Duodenal mucosa (tissue), 2 donors: Measurements from ENCODE around the gene PEX16.

ENCODE experiments used
- H3K27ac ChIP-seq: one replicate; pipeline ENCODE4 v1.7.0; 2013; ENCODE audit warnings: low read depth, low read length
- H3K27me3 ChIP-seq, 2 donors: one replicate each; pipeline ENCODE4 v1.7.0; 2013; ENCODE audit warnings: low read length in 2 of 2, control low read depth in 1 of 2; ENCODE audit not compliant: insufficient read depth in 2 of 2, control insufficient read depth in 1 of 2
- H3K36me3 ChIP-seq, 2 donors: one replicate each; pipeline ENCODE4 v1.7.0; 2013; ENCODE audit warnings: low read length in 2 of 2, control low read depth in 1 of 2; ENCODE audit not compliant: insufficient read depth in 2 of 2, control insufficient read depth in 1 of 2
- H3K4me1 ChIP-seq, 2 donors: one replicate each; pipeline ENCODE4 v1.7.0; 2013; ENCODE audit warnings: low read length in 2 of 2, control low read depth in 1 of 2; ENCODE audit not compliant: insufficient read depth in 2 of 2, control insufficient read depth in 1 of 2
- H3K4me3 ChIP-seq, 2 donors: one replicate each; pipeline ENCODE4 v1.7.0; 2013; ENCODE audit warnings: low read length in 2 of 2, low read depth in 1 of 2
- H3K9ac ChIP-seq, 2 donors: one replicate each; pipeline ENCODE4 v1.7.0; 2013; ENCODE audit warnings: low read length in 2 of 2, low read depth in 1 of 2
- H3K9me3 ChIP-seq, 2 donors: one replicate each; pipeline ENCODE4 v1.7.0; 2013; ENCODE audit warnings: low read length in 2 of 2, control low read depth in 1 of 2; ENCODE audit not compliant: control insufficient read depth in 1 of 2

PEX16 gene

GRCh38 chr11:45918331-45918941 is 759 bp upstream of the PEX16 start:
- no peaks in the 10 kb centered on the region for H3K9me3 ChIP-seq
- peaks cover 6 to 9% of the 10 kb centered on the region in 2 donors for H3K27me3 ChIP-seq
- H3K4me3 ChIP-seq: peak overlapping the region; percentile 87 to 97
- peak overlapping the region; percentile 89 for H3K9ac ChIP-seq
- H3K27ac ChIP-seq: peak overlapping the region; percentile 59
- H3K4me1 ChIP-seq: peaks cover 15 to 27% of the 10 kb centered on the region in 2 donors
- H3K36me3 ChIP-seq: peaks cover 19 to 30% of the 10 kb centered on the region in 2 donors

- no peaks in the 10 kb centered on the region for H3K27me3 ChIP-seq
- peak overlapping the region; percentile 90 for H3K27ac ChIP-seq
- peaks cover 15 to 22% of the 10 kb centered on the region in 2 donors for H3K4me1 ChIP-seq
- no peaks in the 10 kb centered on the region for H3K9me3 ChIP-seq
- H3K36me3 ChIP-seq: peaks cover 23 to 40% of the 10 kb centered on the region in 2 donors
- peak overlapping the region; percentile 87 to 97 for H3K4me3 ChIP-seq
- H3K9ac ChIP-seq: peak overlapping the region; percentile 87 to 89
Measured at GRCh38 chr11:45917286-45917622, 423 bp downstream of the PEX16 start.

GRCh38 chr11:45915446-45915845 is 2.2 kb downstream of the PEX16 start:
- Histone ChIP-seq H3K4me3 (no peak overlapping the region), H3K9ac (no peak overlapping the region), H3K27ac (no peak overlapping the region), H3K36me3 (peaks cover 27 to 54% of the 10 kb centered on the region in 2 donors), H3K27me3 (no peaks in the 10 kb centered on the region), H3K4me1 (peaks cover 15 to 16% of the 10 kb centered on the region in 2 donors), H3K9me3 (no peaks in the 10 kb centered on the region)

- Histone ChIP-seq H3K4me3 (no peak overlapping the region), H3K9ac (no peak overlapping the region), H3K36me3 (peaks cover 27 to 68% of the 10 kb centered on the region in 2 donors), H3K9me3 (no peaks in the 10 kb centered on the region), H3K27ac (no peak overlapping the region), H3K4me1 (peaks cover 15 to 16% of the 10 kb centered on the region in 2 donors), H3K27me3 (no peaks in the 10 kb centered on the region)
Measured at GRCh38 chr11:45913942-45914635, 3.6 kb downstream of the PEX16 start.

- Histone ChIP-seq H3K9me3 (no peaks in the 10 kb centered on the region), H3K4me1 (peaks cover 11 to 16% of the 10 kb centered on the region in 2 donors), H3K9ac (no peak overlapping the region), H3K27me3 (no peaks in the 10 kb centered on the region), H3K27ac (no peak overlapping the region), H3K4me3 (no peak overlapping the region), H3K36me3 (peaks cover 27 to 68% of the 10 kb centered on the region in 2 donors)
Measured at GRCh38 chr11:45913514-45913913, 4.2 kb downstream of the PEX16 start.

GRCh38 chr11:45910623-45911022 is 7.1 kb downstream of the PEX16 start:
- no peaks in the 10 kb centered on the region for H3K27me3 ChIP-seq
- no peak overlapping the region for H3K9ac ChIP-seq
- H3K4me3 ChIP-seq: no peak overlapping the region
- no peak overlapping the region for H3K27ac ChIP-seq
- peaks cover 27 to 60% of the 10 kb centered on the region in 2 donors for H3K36me3 ChIP-seq
- peaks cover 9 to 13% of the 10 kb centered on the region in 2 donors for H3K4me1 ChIP-seq
- no peaks in the 10 kb centered on the region for H3K9me3 ChIP-seq

GRCh38 chr11:45909594-45910475 is 7.8 kb downstream of the PEX16 start:
- Histone ChIP-seq H3K9ac (no peak overlapping the region), H3K36me3 (peaks cover 19 to 52% of the 10 kb centered on the region in 2 donors), H3K4me3 (no peak overlapping the region), H3K9me3 (no peaks in the 10 kb centered on the region), H3K27ac (no peak overlapping the region), H3K4me1 (peaks cover 12 to 21% of the 10 kb centered on the region in 2 donors), H3K27me3 (no peaks in the 10 kb centered on the region)

- Histone ChIP-seq H3K9ac (no peak overlapping the region), H3K9me3 (no peaks in the 10 kb centered on the region), H3K4me3 (no peak overlapping the region), H3K36me3 (peaks cover 5 to 33% of the 10 kb centered on the region in 2 donors), H3K4me1 (peaks cover 21 to 31% of the 10 kb centered on the region in 2 donors), H3K27ac (no peak overlapping the region), H3K27me3 (no peaks in the 10 kb centered on the region)
Measured at GRCh38 chr11:45907911-45908370, 9.7 kb downstream of the PEX16 start.

GRCh38 chr11:45906965-45907611 is 10.6 kb downstream of the PEX16 start, which contains the start of gene FREY1:
Gene FREY1, minus strand, starts transcription at chr11:45907271. Its CDS starts 26 bp downstream, at chr11:45907245.
- peaks cover 21 to 31% of the 10 kb centered on the region in 2 donors for H3K4me1 ChIP-seq
- H3K36me3 ChIP-seq: peaks cover 5 to 27% of the 10 kb centered on the region in 2 donors
- no peaks in the 10 kb centered on the region for H3K27me3 ChIP-seq
- H3K9me3 ChIP-seq: no peaks in the 10 kb centered on the region
- H3K4me3 ChIP-seq: peak within 1 kb of the TSS in 1 of 2 donors; percentile 22
- H3K27ac ChIP-seq: no peak within 1 kb of the TSS
- no peak within 1 kb of the TSS for H3K9ac ChIP-seq
